Mesodermal cell (in vitro differentiated cells): ENCODE results near the gene SEC63. TPM values are rescaled to one million over a fixed set of nuclear protein-coding genes. Genes with fewer than 3 reads are reported as not detected.
A peak's percentile ranks its signal among the peaks of the same experiment; 100 is the strongest.
"Not testable (repeated sequence)": the region's sequence is repeated elsewhere in the genome, so short reads cannot be mapped to it uniquely, and the experiment has no call there.

Source experiments
- H3K27ac ChIP-seq: 2 replicates; pipeline ENCODE4 v1.7.0; 2013; ENCODE audit warnings: mild to moderate bottlenecking, low read depth, low read length, moderate library complexity; ENCODE audit not compliant: severe bottlenecking
- H3K36me3 ChIP-seq: 2 replicates; pipeline ENCODE4 v1.7.1; 2013; ENCODE audit warnings: mild to moderate bottlenecking, low read length, moderate library complexity; ENCODE audit not compliant: control insufficient read depth, insufficient read depth
- H3K4me1 ChIP-seq: one replicate; pipeline ENCODE4 v1.7.1; 2013; ENCODE audit warnings: mild to moderate bottlenecking, low read length; ENCODE audit not compliant: insufficient read depth, control insufficient read depth, poor library complexity, severe bottlenecking
- H3K4me3 ChIP-seq: 2 replicates; pipeline ENCODE4 v1.7.0; 2013; ENCODE audit warnings: low read length, control low read depth, mild to moderate bottlenecking; ENCODE audit not compliant: insufficient read depth, poor library complexity, severe bottlenecking; ENCODE audit errors: extremely low read depth
- H3K9me3 ChIP-seq: 2 replicates; pipeline ENCODE4 v1.7.1; 2013; ENCODE audit warnings: mild to moderate bottlenecking, low read length, moderate library complexity; ENCODE audit not compliant: control insufficient read depth
- WGBS, 2 experiments: methylation state at CpG; one replicate each; pipeline ENCODE4 v1.1.5; 2013; ENCODE audit warnings: missing lambda C conversion rate in 2 of 2; ENCODE audit not compliant: insufficient coverage in 2 of 2; 5-methylcytosine and 5-hydroxymethylcytosine counted together
- polyA plus RNA-seq, 2 experiments: library from polyadenylated mRNA; stranded (reverse); fragments of 50-300 nt; gene quantifications; one replicate each; pipeline ENCODE4 v1.2.3, GENCODE V29; 2013

The SEC63 gene
- polyA plus RNA-seq (2013, experiment 1 of 2) = 71.0 TPM
- polyA plus RNA-seq (2013, experiment 2 of 2) = 82.8 TPM

GRCh38 chr6:107957909-107958688, at the start of gene SEC63:
TSS of gene SEC63 (minus strand) at chr6:107958208. CDS start at chr6:107958009, 199 bp downstream.
- H3K9me3 ChIP-seq = no peaks in the 10 kb centered on the region
- H3K4me3 ChIP-seq = peak within 1 kb of the TSS; percentile 96
- peaks cover 6% of the 10 kb centered on the region for H3K4me1 ChIP-seq
- peak within 1 kb of the TSS; percentile 92 for H3K27ac ChIP-seq
- 1% methylated on average over 43 to 53 of the region's 69 CpGs for WGBS, 2 experiments
- H3K36me3 ChIP-seq = peaks cover 18% of the 10 kb centered on the region

GRCh38 chr6:108005961-108006360, 48.0 kb upstream of the SEC63 start:
- Histone ChIP-seq H3K9me3 (peaks cover 17% of the 10 kb centered on the region), H3K27ac (no peak overlapping the region), H3K36me3 (no peaks in the 10 kb centered on the region), H3K4me1 (peaks cover 6% of the 10 kb centered on the region), H3K4me3 (no peak overlapping the region)
- no CpG with 5 or more reads among the region's 3 CpGs for WGBS, 2 experiments

GRCh38 chr6:108004861-108005260, 46.9 kb upstream of the SEC63 start:
- H3K4me3 ChIP-seq = no peak overlapping the region
- H3K36me3 ChIP-seq = no peaks in the 10 kb centered on the region
- peaks cover 6% of the 10 kb centered on the region for H3K4me1 ChIP-seq
- no peak overlapping the region for H3K27ac ChIP-seq
- H3K9me3 ChIP-seq = peaks cover 17% of the 10 kb centered on the region
- 93 to 94% methylated on average over 15 of the region's 15 CpGs for WGBS, 2 experiments

- H3K9me3 ChIP-seq = no peaks in the 10 kb centered on the region
- peaks cover 6% of the 10 kb centered on the region for H3K4me1 ChIP-seq
- no peaks in the 10 kb centered on the region for H3K36me3 ChIP-seq
- H3K4me3 ChIP-seq = no peak overlapping the region
- WGBS, 2 experiments = 58 to 59% methylated on average over 3 to 7 of the region's 9 CpGs
- H3K27ac ChIP-seq = peak overlapping the region; percentile 66
Observed at GRCh38 chr6:108002365-108003221, 44.6 kb upstream of the SEC63 start.

- Histone ChIP-seq H3K27ac (no peak overlapping the region), H3K4me3 (no peak overlapping the region), H3K9me3 (no peaks in the 10 kb centered on the region), H3K36me3 (no peaks in the 10 kb centered on the region), H3K4me1 (peaks cover 6% of the 10 kb centered on the region)
- WGBS, 2 experiments = 93 to 98% methylated on average over 4 to 6 of the region's 7 CpGs
Observed at GRCh38 chr6:108001696-108002231, 43.8 kb upstream of the SEC63 start.

GRCh38 chr6:108000259-108000658, 42.3 kb upstream of the SEC63 start:
- not testable (repeated sequence) for H3K4me3 ChIP-seq, H3K4me1 ChIP-seq, H3K27ac ChIP-seq, H3K36me3 ChIP-seq, H3K9me3 ChIP-seq
- 100% methylated on average over 3 of the region's 5 CpGs for WGBS, 2 experiments

- Histone ChIP-seq H3K27ac (no peak overlapping the region), H3K9me3 (no peaks in the 10 kb centered on the region), H3K36me3 (no peaks in the 10 kb centered on the region), H3K4me1 (peaks cover 6% of the 10 kb centered on the region), H3K4me3 (no peak overlapping the region)
Observed at GRCh38 chr6:107999341-107999740, 41.3 kb upstream of the SEC63 start.

GRCh38 chr6:107991772-107992550, 34.0 kb upstream of the SEC63 start:
- Histone ChIP-seq H3K4me3 (no peak overlapping the region), H3K4me1 (peaks cover 12% of the 10 kb centered on the region), H3K27ac (no peak overlapping the region), H3K9me3 (no peaks in the 10 kb centered on the region), H3K36me3 (no peaks in the 10 kb centered on the region)
- WGBS, 2 experiments = 100% methylated on average over 2 of the region's 9 CpGs; no CpG with 5 or more reads in 1 of the 2 experiments

- Histone ChIP-seq H3K4me1 (peaks cover 12% of the 10 kb centered on the region), H3K27ac (peak overlapping the region; percentile 73), H3K36me3 (no peaks in the 10 kb centered on the region), H3K9me3 (no peaks in the 10 kb centered on the region), H3K4me3 (no peak overlapping the region)
- 88 to 94% methylated on average over 2 to 3 of the region's 4 CpGs for WGBS, 2 experiments
Observed at GRCh38 chr6:107991061-107991460, 33.1 kb upstream of the SEC63 start.

- Histone ChIP-seq H3K4me1 (peaks cover 12% of the 10 kb centered on the region), H3K27ac (peak overlapping the region; percentile 73)
- 72 to 76% methylated on average over 8 of the region's 8 CpGs for WGBS, 2 experiments
- H3K9me3 ChIP-seq, H3K4me3 ChIP-seq, H3K36me3 ChIP-seq: not testable (repeated sequence)
Observed at GRCh38 chr6:107990587-107990986, 32.6 kb upstream of the SEC63 start.
